Suppressor macrophage treated with lipopolysaccharide for 4 hours (primary cell): Measurements from ENCODE around the gene IGSF1.

Experiments
- DNase-seq: peaks from one replicate; pipeline ENCODE4 v3.0.0-alpha.2; 2020

Gene IGSF1, protein sequence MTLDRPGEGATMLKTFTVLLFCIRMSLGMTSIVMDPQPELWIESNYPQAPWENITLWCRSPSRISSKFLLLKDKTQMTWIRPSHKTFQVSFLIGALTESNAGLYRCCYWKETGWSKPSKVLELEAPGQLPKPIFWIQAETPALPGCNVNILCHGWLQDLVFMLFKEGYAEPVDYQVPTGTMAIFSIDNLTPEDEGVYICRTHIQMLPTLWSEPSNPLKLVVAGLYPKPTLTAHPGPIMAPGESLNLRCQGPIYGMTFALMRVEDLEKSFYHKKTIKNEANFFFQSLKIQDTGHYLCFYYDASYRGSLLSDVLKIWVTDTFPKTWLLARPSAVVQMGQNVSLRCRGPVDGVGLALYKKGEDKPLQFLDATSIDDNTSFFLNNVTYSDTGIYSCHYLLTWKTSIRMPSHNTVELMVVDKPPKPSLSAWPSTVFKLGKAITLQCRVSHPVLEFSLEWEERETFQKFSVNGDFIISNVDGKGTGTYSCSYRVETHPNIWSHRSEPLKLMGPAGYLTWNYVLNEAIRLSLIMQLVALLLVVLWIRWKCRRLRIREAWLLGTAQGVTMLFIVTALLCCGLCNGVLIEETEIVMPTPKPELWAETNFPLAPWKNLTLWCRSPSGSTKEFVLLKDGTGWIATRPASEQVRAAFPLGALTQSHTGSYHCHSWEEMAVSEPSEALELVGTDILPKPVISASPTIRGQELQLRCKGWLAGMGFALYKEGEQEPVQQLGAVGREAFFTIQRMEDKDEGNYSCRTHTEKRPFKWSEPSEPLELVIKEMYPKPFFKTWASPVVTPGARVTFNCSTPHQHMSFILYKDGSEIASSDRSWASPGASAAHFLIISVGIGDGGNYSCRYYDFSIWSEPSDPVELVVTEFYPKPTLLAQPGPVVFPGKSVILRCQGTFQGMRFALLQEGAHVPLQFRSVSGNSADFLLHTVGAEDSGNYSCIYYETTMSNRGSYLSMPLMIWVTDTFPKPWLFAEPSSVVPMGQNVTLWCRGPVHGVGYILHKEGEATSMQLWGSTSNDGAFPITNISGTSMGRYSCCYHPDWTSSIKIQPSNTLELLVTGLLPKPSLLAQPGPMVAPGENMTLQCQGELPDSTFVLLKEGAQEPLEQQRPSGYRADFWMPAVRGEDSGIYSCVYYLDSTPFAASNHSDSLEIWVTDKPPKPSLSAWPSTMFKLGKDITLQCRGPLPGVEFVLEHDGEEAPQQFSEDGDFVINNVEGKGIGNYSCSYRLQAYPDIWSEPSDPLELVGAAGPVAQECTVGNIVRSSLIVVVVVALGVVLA (N-terminal part only)

GRCh38 chrX:131288738-131289511, at the start of gene IGSF1:
TSS of gene IGSF1 (minus strand) at chrX:131289306. CDS start at chrX:131286674, 2,632 bp downstream.
- DNase-seq = no peak

GRCh38 chrX:131332331-131332730, 43.2 kb upstream of the IGSF1 start:
- no peak for DNase-seq

DNA sequence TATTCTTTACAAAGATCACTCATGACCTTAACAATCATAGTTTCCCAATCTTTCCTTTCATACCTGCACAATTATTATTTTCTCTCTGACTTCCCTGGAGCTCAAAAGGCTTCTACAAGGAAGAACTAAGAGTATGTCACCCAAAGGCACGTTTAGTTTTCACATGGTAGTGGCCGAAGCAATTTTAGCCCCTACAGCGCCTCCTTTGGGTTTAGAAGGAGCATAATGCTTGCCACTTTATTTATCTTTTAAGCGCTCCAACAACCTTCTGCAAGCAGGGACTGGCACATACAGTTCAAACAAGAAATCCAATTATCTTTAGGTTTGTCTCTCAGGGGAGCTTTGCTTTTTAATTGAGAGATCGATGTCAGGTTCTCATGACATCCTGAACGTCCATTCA, 42.0 kb upstream of the IGSF1 start:
- DNase-seq = no peak

DNA sequence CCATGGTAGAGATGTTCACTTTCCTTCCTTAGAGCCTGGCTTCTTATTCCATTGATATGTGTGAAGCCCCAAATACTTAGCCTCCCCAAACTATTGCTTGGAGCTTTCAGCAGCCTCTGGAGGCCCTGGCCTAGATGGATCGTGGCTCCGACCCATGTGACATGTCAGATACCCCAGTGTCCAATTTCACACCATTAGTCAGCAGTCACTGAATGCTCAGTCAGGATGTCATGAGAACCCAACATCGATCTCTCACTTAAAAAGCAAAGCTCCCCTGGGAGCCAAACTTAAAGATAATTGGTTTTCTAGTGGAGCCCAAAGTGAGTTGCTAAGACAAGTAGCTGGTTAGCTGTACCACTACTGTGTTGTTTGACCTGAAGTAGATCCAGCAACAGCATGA, 41.6 kb upstream of the IGSF1 start:
- DNase-seq = no peak

DNA sequence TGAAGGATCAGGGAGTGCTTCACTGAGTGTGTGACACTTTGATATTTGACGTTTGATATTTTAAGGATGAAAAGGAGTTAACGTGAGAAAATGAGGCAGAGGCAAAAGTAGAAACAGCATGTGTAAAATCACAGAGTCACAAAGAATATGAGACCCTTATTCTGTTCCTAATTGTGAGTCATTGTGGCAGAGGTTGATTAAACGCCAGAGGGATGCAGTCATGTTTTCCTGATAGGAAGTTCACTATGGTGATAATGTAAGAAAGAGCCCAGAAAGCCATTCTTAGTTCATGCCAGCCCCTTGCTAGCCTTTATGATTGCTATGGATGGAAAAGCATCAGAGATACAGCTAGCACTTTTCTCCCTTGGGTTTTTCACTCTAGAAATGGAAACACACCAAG, 33.5 kb upstream of the IGSF1 start:
- no peak for DNase-seq

GRCh38 chrX:131317326-131317725, 28.2 kb upstream of the IGSF1 start:
- no peak for DNase-seq

GRCh38 chrX:131316260-131316659, 27.2 kb upstream of the IGSF1 start:
- no peak for DNase-seq

- DNase-seq = no peak
Measured at GRCh38 chrX:131308980-131309379, 19.9 kb upstream of the IGSF1 start.

- no peak for DNase-seq
Measured at GRCh38 chrX:131306601-131307000, 17.5 kb upstream of the IGSF1 start.

GRCh38 chrX:131305926-131306325, 16.8 kb upstream of the IGSF1 start:
- DNase-seq = no peak

- no peak for DNase-seq
Measured at GRCh38 chrX:131302701-131303100, 13.6 kb upstream of the IGSF1 start.

DNA sequence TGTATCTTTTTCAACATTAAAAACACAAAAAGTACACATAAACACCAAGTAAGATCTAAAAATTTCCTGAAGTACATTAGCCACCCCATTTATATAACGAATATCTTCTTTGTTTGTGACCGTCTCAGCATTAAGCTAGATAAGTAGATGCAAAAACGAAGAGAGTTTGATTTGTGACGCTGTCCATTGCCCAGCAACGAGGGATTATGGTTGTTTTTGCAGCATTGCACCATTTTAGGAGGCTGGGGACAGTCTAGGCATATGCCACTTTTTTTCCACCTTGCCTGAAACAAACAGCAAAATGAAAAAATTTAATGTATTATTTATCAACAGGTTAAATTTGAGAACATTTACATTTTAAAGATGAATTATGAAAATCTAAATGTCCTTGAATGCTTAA, 12.0 kb upstream of the IGSF1 start:
- DNase-seq = no peak

DNA sequence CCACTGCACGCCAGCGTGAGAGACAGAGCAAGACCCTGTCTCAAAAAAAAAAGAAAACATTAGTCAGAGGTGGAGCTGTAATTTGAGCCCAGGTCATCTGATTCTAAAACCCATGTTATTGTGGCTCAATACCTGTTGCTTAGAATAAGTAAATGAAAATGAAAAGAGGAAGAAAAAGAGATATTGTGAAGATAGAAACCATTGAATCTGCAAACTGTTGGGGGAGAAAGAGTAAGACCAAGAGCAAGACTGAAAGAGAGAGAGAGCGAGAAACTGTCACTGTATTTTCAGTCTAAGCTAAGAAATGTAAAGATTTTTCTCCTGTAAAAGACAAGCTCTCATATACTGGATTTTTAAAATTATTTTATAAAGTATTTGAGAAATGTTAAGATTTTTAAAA, 9.7 kb upstream of the IGSF1 start:
- DNase-seq = no peak

- DNase-seq = no peak
Measured at GRCh38 chrX:131298036-131298435, 8.9 kb upstream of the IGSF1 start.

DNA sequence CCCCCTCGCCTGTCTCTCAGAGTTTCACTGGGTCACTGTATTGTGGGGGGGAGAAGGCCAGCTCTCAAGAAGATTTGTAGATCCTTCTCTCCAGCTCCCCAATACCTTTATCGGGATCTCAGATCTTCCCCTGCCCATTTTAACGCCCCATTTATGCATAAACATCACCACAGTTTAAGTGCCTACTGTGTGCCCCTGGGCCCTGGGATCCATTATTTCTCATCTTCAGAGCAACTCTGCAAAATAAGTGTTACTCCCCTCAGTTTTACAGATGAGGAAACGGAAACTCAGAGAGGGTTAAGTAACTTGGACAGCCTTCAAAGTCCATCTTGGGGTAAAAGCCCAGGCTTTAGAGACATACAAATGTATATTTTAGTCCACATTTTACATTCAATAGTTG, 421 bp upstream of the IGSF1 start:
- no peak for DNase-seq

DNA sequence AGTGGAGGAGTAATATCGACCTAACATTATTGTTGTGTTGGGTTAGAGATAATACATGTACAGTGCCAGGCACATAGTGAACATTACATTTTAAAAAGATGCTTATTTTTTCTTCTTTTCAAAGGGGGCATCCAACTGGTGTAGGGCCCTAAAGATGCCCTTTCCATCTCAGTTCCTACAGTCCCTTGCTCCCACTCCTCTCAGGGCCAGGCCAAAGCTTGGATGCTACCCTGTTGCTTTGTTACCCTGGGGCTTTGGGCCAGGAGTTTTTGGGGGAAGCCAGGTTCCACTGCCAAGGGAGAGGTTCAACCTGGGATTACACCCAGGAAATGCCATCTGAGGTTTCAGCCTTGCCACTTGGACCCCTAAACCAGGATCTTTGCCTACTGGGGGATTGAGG, 918 bp downstream of the IGSF1 start:
- no peak for DNase-seq

DNA sequence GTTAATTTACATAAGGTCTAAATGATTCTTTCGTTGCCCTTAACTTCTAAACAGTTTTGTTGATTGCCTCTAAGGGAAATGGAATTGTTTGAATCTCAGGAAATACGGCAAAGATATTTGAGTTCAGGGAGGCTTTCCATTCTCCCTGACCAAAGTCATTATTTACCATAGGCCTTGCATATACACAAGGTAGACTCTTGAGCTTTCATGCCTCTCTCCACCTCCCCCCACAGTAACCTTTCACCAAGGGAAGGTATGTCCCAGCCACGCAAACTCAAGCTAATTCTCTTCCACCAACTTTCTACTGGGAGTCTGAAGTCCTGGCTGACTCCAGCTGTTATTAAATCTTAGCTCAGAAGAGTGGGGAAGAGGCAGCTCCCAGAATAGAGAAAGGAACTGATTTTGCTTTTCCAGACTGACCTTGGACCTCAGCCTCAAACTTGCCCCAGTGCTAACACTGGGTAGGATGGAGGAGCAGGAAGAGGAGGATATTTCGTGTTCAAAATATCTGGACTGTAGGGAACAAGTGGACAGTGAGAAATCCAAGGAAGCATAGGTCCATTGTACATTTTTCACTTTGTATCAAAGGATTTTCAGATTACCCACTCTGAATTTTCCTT, 1.4 kb downstream of the IGSF1 start:
- DNase-seq = no peak

GRCh38 chrX:131279617-131280016, 9.5 kb downstream of the IGSF1 start:
- DNase-seq = no peak

GRCh38 chrX:131279197-131279596, 9.9 kb downstream of the IGSF1 start:
- DNase-seq = no peak

DNA sequence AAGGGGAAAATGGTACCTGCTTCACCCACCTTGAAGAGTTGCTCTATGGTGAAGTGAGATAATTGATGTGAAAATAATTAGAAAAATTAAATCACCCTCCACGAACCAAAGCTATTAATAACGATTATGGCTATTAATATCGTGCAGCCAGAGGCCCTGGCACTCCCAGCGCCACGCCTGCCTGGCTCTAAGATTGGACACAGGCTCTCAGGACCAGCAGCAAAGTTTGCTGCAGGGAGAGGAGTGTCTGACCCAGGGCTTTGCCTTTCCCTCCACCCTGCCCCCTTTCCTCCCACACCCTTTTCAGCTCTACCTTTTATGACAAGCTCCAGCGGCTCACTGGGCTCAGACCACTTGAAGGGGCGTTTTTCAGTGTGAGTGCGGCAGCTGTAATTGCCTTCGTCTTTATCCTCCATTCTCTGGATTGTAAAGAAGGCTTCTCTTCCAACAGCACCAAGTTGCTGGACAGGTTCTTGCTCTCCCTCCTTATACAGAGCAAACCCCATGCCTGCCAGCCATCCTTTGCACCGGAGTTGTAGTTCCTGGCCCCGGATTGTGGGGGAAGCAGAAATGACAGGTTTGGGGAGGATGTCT, 11.5 kb downstream of the IGSF1 start:
- DNase-seq = no peak

DNA sequence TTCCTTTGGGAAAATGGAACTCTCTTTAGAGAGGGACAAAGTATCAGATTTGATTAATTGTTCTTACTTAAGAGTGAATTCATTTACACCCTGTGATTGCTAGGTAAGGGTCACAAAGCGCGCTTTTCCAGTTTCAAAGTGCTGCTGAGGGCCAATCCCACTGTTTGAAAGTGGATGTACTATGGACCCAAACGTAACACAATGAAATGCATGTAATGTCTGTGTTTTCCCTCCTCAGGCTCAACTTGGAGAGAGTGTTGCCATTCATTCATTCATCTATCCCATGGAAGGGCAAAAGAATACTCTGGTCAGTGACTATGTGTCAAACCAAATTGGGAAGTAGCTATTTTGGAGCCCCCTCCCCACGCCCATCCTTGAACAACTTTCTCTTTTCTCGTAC, 16.1 kb downstream of the IGSF1 start:
- DNase-seq = no peak

DNA sequence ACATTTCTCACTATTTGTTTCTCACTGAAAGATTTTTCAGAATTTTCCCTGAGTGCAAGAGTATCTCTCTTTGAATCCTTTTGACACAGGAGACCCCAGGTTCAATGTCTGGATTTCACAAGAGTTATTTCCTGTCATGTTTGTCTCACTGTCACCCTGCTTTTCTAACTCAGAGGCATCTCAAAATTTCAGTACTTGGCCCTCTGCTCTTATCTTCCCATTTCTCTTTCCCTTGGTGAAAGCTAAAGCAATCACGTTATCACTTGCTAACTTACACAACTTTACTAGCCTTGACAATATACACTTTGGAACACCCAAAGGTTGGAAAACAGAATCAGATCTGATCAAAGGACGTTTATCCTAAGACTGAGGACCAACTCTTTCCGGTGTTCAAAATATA, 17.3 kb downstream of the IGSF1 start:
- DNase-seq = no peak
